Measurements from ENCODE around the gene EHF. TPM values are rescaled to one million over a fixed set of nuclear protein-coding genes. Genes with fewer than 3 reads are reported as not detected.

The EHF gene
- polyA plus RNA-seq, 1 donor from 2014 or later, result 0.17 TPM

- TF ChIP-seq RAD21 (conservative IDR thresholded peaks at IDR 0.05) (no peak), POLR2AphosphoS5 (IDR thresholded peaks at IDR 0.05) (no peak), EZH2 (IDR thresholded peaks at IDR 0.05; ENCODE audit: borderline replicate concordance, insufficient read depth, low read length, poor library complexity, severe bottlenecking) (no peak), TAF1 (IDR thresholded peaks at IDR 0.05; ENCODE audit: low read depth) (no peak)
- H3K27me3 ChIP-seq (ENCODE audit: insufficient read depth, low read depth, low read length), result no peaks in the 10 kb centered on the region
- no peak overlapping the region for H3K27ac ChIP-seq (ENCODE audit: low read length)
- H3K79me2 ChIP-seq (replicated peaks; ENCODE audit: insufficient read depth, low read length), result no peaks in the 10 kb centered on the region
- H3K4me3 ChIP-seq (ENCODE audit: low read length), result no peak overlapping the region
- no peak overlapping the region for H2AFZ ChIP-seq (ENCODE audit: low read depth, low read length)
- no peaks in the 10 kb centered on the region for H3K9me2 ChIP-seq (ENCODE audit: insufficient read depth, low read length)
- no peaks in the 10 kb centered on the region for H3K36me3 ChIP-seq (ENCODE audit: insufficient read depth, low read length)
- no peaks in the 10 kb centered on the region for H3K9me3 ChIP-seq (ENCODE audit: low read length)
- H3F3A ChIP-seq (ENCODE audit: insufficient read depth, low read length, poor library complexity, severe bottlenecking), result no peaks in the 10 kb centered on the region
- no peaks in the 10 kb centered on the region for H4K20me1 ChIP-seq (ENCODE audit: insufficient read depth)
- no peak overlapping the region for H3K4me2 ChIP-seq (ENCODE audit: low read length)
- H3K9ac ChIP-seq (ENCODE audit: low read length), result no peak overlapping the region
Measured at GRCh38 chr11:34605481-34606325, 15.2 kb upstream of the EHF start.

DNA sequence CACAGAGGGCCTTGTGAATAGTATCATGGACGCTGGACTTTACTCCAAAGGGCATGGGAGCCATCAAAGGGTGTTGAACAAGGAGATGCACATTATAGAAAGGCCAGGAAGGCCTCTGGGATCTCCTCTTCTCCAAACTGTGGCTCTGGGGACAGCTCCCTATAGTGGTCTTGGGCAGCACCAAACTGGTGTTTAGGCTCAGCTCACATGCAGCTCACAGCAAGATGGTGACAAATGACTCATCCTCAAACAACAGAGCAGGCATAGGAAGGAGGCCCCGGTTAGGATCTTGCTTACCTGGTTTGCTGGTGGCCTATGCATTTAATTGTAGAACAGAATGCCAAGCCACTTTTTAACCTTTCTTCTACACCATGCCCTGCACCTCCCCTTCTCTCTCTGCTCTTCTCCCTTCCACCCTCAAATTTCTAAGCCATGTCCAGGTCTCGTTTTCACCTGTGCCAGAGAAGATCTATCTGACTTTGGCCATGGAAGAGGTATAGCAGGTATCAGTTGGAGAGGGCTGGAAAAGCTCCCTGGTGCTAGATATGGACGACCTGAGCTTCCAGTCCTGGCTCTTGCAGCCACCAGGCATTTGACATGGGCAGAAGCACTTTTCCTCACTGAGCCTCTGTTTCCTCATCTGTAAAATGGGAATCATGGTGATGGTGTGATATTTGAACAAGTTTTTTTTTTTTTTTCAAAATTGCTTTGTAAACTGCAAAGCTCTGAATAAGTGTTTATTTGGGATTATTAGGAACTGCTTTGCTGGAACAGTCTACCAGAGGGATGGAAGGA is 14.4 kb upstream of the EHF start:
- no peaks in the 10 kb centered on the region for H3K79me2 ChIP-seq (replicated peaks; ENCODE audit: insufficient read depth, low read length)
- H4K20me1 ChIP-seq (ENCODE audit: insufficient read depth), result no peaks in the 10 kb centered on the region
- TF ChIP-seq RAD21 (conservative IDR thresholded peaks at IDR 0.05) (no peak), MXI1 (conservative IDR thresholded peaks at IDR 0.05; ENCODE audit: poor library complexity, severe bottlenecking) (no peak), POLR2AphosphoS5 (IDR thresholded peaks at IDR 0.05) (no peak), EZH2 (IDR thresholded peaks at IDR 0.05; ENCODE audit: borderline replicate concordance, insufficient read depth, low read length, poor library complexity, severe bottlenecking) (no peak), TAF1 (IDR thresholded peaks at IDR 0.05; ENCODE audit: low read depth) (no peak), EP300 (conservative IDR thresholded peaks at IDR 0.05; ENCODE audit: poor library complexity, severe bottlenecking) (no peak), SMC3 (conservative IDR thresholded peaks at IDR 0.05; ENCODE audit: poor library complexity) (no peak)
- TF ChIP-seq, protein P1, sequence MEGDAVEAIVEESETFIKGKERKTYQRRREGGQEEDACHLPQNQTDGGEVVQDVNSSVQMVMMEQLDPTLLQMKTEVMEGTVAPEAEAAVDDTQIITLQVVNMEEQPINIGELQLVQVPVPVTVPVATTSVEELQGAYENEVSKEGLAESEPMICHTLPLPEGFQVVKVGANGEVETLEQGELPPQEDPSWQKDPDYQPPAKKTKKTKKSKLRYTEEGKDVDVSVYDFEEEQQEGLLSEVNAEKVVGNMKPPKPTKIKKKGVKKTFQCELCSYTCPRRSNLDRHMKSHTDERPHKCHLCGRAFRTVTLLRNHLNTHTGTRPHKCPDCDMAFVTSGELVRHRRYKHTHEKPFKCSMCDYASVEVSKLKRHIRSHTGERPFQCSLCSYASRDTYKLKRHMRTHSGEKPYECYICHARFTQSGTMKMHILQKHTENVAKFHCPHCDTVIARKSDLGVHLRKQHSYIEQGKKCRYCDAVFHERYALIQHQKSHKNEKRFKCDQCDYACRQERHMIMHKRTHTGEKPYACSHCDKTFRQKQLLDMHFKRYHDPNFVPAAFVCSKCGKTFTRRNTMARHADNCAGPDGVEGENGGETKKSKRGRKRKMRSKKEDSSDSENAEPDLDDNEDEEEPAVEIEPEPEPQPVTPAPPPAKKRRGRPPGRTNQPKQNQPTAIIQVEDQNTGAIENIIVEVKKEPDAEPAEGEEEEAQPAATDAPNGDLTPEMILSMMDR (IDR thresholded peaks at IDR 0.05; ENCODE audit: poor library complexity, severe bottlenecking), result no peak
- TF ChIP-seq, protein P2, sequence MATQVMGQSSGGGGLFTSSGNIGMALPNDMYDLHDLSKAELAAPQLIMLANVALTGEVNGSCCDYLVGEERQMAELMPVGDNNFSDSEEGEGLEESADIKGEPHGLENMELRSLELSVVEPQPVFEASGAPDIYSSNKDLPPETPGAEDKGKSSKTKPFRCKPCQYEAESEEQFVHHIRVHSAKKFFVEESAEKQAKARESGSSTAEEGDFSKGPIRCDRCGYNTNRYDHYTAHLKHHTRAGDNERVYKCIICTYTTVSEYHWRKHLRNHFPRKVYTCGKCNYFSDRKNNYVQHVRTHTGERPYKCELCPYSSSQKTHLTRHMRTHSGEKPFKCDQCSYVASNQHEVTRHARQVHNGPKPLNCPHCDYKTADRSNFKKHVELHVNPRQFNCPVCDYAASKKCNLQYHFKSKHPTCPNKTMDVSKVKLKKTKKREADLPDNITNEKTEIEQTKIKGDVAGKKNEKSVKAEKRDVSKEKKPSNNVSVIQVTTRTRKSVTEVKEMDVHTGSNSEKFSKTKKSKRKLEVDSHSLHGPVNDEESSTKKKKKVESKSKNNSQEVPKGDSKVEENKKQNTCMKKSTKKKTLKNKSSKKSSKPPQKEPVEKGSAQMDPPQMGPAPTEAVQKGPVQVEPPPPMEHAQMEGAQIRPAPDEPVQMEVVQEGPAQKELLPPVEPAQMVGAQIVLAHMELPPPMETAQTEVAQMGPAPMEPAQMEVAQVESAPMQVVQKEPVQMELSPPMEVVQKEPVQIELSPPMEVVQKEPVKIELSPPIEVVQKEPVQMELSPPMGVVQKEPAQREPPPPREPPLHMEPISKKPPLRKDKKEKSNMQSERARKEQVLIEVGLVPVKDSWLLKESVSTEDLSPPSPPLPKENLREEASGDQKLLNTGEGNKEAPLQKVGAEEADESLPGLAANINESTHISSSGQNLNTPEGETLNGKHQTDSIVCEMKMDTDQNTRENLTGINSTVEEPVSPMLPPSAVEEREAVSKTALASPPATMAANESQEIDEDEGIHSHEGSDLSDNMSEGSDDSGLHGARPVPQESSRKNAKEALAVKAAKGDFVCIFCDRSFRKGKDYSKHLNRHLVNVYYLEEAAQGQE (IDR thresholded peaks at IDR 0.05; ENCODE audit: borderline replicate concordance), result no peak
- no peaks in the 10 kb centered on the region for H3F3A ChIP-seq (ENCODE audit: insufficient read depth, low read length, poor library complexity, severe bottlenecking)
- H3K27ac ChIP-seq (ENCODE audit: low read length), result no peak overlapping the region
- no peak overlapping the region for H3K9ac ChIP-seq (ENCODE audit: low read length)
- H3K4me2 ChIP-seq (ENCODE audit: low read length), result no peak overlapping the region
- H3K27me3 ChIP-seq (ENCODE audit: insufficient read depth, low read depth, low read length), result no peaks in the 10 kb centered on the region
- H3K9me2 ChIP-seq (ENCODE audit: insufficient read depth, low read length), result no peaks in the 10 kb centered on the region
- no peaks in the 10 kb centered on the region for H3K36me3 ChIP-seq (ENCODE audit: insufficient read depth, low read length)
- H3K4me3 ChIP-seq (ENCODE audit: low read length), result no peak overlapping the region
- no peaks in the 10 kb centered on the region for H3K9me3 ChIP-seq (ENCODE audit: low read length)
- H2AFZ ChIP-seq (ENCODE audit: low read depth, low read length), result no peak overlapping the region
